HG03280 (cell line): ENCODE data around the gene ADD1.

Experiments
- ATAC-seq: cut with Tn5 transposase; IDR thresholded peaks from one replicate; pipeline ENCODE4 v1.9.1; 2021; ENCODE audit warnings: mild to moderate bottlenecking, moderate library complexity; ENCODE audit not compliant: unreplicated experiment

The ADD1 gene

DNA sequence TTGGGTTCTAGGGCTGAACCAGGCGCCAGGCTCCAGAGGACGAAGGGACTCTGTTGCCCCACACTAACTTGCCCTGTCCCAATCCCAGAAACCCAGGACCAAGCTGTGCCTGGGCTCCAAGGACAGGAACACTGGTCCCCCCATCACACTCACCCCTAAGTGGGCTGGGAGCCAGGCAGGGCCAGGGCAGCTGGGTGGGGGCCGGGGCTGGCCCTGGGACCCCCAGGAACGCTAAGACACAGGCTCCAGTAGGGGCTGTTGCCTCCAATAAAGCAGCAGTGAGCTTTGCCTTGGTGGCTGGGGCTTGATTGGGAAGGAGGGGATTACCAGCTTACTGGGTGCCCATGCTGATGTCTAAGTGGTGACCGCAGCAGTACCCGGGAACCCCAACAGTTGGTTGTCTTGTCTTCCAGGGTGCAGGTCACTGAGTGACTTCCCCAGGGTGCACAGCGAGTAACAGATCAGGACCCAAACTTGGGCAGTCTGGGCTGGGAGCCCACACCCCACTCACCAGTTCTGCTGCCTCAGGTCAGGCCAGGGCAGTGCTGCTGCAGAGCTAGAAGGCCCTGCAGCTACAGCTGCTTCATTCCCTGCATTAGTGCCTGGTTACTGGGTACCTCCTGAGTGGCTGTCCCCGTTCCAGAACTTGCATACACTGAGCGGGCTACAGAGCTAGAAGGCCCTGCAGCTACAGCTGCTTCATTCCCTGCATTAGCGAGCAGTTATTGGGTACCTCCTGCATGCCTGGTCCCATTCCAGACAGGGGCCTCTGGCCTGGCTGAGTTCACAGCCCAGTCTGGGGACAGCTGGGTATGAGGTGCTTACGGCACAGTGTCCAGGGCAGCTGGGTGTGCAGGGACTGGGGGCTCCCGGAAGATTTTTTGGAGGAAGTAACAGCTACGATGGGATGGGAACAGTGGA is 9.4 kb upstream of the ADD1 start:
- no peak for ATAC-seq

DNA sequence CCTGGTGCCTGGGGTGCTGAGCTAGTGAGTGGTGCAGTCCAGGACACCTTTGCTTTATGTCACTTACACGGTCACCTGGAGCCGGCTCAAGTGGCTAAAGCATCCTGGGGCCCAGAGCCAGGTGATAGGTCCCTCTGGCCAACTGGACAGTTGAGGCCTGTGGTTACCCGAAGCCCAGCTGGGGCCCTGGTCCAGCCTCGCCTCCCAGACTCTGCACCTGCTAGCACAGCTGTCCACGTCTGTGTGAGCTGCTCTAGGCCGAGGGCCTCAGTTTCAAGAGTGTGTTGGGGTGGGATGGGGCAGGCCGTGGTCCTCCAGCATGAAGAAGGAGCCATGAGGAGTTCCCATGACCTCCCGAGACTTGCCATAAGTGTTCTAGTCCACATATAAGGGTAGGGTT is 7.7 kb upstream of the ADD1 start:
- no peak for ATAC-seq

DNA sequence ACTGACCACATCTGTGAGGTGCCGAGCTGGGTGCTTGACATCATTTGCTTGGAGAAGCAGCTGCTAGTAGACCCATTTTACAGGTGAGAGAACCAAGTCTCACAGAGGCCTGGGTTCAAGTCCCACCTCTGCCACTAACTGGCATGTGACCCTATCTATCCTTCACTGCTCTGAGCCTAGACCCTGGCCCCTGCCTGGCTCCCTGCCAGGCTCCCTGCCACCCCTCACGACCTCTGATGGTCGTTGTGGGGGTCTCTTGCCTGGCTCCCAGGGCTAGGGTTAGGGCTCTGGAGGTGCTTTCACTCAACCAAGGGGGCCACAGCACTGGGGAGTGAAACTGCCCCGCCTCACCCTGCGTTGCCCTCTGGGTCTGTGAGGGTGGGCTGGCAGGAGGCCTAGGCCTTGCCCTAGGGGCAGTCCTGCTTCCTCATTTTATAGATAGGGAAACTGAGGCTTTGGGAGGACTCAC is 7.2 kb upstream of the ADD1 start:
- ATAC-seq = no peak

DNA sequence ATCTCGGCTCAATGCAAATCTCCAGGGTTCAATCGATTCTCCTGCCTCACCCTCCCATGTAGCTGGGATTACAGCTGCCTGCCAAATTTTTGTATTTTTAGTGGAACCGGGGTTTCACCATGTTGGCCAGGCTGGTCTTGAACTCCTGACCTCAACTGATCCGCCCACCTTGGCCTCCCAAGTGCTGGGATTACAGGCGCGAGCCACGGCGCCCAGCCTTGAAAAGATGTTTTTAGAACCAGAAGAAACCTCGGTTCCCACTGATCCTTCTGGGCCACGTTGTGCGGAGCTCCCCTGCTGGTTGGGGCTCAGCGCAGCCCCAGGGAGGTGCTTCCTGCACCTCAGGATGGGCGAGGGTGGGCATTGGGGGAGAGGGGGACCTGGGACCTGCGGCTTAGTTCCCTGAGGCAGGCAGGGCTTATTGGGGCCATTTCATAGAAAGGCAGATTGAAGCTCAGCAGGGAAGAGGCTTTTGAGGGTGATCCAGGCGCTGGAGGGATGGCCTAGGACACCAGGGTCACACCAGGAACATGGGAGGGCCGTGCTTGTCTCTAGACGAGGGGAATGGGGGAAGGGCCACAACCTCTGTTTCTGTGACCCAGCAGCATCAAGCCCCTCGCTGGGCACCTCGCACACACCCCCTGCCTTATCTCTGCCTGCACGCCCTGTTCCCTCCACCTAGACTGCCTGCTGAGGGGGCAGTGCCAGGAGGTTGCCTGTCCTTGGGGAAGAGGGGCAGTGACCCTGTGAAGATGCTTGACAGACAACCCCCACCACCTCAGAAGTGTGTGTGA is 6.3 kb upstream of the ADD1 start:
- no peak for ATAC-seq

DNA sequence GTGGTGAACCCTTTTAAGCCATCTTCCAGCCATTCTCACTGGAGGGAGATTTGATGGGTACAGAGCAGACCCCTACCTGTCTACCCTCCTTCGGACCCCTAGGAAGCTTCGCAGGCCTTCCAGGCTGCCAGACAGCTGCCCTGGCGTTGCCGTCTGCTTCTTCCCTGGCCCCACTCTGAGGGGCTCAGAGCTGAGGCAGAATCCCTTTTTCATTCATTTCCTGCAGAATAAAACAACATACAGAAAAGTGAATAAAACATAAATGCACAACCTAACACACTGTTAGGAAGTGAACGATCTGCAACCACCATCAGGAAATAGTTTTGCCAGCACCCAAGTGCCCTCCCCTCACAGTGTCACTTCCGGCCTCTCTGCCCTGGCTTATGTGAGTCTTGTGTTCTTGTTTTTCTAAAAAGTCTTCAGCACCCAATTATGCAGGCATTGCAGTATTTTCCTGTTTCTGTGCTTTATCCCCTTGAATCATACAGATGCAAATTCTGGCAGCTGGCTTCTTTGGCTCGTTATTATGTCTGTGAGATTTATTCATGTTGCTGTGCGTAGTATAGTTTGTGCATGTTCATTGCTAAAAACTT is 5.6 kb upstream of the ADD1 start:
- no peak for ATAC-seq

DNA sequence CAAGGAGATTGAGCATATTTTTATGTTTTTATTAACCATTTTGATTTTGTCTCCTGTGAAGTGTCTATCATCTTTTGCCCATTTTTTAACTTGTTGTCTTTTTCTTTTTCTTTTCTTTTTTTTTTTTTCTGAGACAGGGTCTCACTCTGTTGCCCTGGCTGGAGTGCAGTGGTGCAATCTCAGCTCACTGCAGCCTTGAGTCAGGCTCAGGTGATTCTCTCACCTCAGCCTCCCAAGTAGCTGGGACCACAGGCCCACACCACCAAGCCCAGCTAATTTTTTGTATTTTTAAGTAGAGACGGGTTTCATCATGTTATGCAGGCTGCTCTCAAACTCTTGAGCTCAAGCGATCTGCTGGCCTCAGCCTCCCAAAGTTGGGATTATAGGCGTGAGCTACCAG is 4.6 kb upstream of the ADD1 start:
- no peak for ATAC-seq

DNA sequence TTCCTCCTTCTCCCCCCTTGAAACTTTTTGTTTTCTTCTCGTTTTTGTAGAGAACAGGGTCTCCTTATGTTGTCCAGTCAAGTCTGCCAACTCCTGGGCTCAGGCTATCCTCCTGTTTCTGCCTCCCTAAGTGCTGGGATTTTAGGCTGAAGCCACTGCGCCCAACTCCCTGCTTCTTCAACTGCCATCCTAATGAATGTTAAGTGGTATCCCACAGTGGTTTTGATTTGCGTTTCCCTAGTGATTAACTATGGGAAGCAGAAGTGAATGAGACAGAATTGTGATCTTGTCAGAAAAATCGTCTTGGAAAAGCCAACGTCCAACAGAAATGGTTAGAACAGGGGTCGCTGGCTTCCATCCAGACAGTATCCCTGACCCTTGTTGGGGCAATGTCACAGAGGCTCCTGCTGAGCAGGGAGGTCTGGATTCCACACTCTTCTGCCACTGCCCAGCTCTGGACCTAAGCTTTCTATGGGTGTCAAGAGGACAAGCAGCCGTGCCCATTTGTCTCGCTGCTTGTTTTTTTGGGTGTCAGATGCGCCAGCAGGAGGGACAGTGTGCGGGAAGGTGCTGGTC is 869 bp upstream of the ADD1 start:
- ATAC-seq = no peak

DNA sequence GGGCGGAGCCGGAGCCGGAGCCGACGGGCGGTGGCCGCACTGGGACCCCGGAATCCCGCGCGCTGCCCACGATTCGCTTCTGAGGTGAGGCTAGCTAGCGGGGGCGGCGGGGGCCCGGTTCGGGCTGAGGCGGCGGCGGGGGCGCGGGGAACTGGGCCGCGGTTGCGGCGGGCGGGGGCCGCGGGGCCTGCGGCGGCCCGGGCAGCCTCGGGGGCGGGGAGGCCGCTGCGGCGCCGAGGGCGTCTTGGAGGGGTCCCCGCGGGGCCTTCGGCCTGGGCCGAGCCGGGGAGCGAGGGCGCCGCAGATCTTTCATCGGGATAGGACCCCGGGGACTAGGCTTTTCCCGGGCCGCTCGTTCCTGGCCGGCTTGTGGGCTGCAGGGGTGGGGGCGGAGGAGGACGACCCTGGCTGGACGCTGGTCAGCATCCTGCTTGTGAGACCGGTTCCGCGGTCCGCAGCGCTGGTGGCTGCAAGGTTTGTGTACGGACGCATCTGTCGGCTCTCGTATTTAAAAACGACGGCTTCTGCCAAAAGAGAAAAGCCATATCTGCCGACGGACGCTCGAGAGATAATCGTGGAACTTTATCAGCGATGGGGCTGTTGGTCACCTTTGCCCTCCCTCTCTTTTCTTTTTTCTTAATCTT is 419 bp downstream of the ADD1 start:
- peak; percentile 28 for ATAC-seq

DNA sequence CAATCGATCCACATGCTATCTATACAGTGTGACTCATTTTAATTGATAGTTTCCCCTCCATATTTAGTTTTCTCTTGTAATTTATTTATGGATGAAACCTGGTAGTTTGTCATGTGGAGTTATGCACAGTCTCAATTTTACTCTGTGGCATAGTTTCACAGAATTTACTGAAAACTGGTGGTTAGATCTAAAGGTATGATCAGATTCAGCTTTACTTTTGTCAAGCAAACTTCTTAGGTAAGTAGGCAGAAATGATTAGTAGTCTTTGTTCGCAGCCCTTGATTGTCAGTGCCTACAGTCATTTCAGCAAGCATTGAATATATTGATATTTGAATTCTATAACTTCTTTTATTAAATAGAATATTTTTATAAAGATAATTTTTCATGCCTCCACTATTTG is 2.5 kb downstream of the ADD1 start:
- no peak for ATAC-seq

DNA sequence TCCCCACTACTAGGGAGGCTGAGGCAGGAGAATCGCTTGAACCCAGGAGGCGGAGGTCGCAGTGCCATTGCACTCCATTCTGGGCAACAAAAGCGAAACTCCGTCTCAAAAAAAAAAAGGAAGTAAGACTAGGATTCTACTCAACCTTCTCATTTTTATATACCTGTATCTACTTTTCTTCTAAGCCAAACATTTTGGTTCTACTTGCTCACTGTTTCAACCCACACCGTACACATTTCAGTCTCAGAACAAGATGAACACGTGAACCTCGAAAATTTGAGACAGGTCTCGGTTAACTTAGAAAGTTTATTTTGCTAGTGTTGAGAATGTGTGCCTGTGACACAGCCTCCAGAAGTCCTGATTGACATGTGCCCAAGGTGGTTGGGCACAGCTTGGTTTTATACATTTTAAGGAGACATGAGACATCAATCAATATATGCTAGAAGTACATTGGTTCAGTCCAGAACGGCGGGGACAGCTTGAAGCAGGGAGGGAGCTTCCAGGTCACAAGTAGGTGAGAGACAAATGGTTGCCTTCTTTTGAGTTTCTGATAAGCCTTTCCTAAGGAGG is 3.7 kb downstream of the ADD1 start:
- ATAC-seq = no peak

DNA sequence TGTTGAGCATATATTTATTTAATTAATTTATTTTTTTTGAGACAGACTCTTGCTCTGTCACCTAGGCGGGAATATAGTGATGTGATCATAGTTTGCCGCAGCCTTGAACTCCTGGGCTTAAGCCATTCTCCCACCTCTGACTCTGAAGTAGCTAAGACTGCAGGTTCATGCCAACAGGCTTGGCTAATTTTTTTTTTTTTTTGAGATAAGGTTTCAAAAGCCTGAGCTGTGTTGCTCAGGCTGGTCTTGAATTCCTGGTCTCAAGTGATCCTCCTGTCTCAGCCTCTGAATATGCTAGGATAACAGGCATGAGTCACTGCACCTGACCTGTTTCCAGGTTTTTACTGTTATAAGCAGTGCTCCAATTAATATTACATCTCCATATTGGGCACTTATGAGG is 4.8 kb downstream of the ADD1 start:
- ATAC-seq = no peak

DNA sequence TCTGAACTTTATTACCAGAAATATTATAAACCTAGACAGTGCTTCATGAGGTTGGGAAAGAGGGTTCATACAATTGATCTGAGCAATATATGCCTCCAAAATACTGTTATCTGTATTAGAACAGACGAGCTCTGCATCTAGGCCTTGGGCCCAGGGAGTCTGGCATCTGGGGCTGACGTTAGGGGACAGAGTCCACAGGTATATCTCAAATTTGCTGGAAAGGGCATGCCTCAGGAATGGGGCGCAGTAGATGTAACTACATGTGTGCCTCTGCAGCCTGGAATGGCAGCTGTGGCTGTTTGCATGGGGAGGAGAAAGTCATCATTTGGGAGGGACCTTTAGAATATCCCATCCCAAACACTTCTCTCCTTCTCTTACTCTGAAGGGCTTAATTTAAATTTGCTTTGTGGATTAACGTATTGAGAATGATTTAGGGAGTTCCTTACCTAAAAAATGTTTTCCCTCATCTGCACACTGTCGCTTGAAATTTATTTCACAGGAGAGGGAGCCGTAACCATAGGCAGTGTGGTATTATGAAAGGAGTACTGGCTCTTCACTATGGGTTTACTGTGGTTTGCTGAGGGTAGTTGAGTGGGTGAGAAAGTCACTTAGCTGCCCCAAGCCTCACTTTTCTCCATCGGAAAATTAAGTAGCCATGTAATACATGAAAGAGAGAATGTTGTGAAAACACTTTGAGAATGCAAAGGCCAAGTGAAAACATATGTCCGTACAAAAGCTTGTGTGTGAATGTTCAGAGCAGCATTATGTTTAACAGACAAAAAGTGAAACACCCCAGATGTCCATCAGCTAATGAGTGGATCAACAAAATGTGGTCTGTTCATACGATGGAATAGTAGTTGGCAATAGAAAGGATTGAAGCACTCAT is 5.9 kb downstream of the ADD1 start:
- ATAC-seq = no peak

DNA sequence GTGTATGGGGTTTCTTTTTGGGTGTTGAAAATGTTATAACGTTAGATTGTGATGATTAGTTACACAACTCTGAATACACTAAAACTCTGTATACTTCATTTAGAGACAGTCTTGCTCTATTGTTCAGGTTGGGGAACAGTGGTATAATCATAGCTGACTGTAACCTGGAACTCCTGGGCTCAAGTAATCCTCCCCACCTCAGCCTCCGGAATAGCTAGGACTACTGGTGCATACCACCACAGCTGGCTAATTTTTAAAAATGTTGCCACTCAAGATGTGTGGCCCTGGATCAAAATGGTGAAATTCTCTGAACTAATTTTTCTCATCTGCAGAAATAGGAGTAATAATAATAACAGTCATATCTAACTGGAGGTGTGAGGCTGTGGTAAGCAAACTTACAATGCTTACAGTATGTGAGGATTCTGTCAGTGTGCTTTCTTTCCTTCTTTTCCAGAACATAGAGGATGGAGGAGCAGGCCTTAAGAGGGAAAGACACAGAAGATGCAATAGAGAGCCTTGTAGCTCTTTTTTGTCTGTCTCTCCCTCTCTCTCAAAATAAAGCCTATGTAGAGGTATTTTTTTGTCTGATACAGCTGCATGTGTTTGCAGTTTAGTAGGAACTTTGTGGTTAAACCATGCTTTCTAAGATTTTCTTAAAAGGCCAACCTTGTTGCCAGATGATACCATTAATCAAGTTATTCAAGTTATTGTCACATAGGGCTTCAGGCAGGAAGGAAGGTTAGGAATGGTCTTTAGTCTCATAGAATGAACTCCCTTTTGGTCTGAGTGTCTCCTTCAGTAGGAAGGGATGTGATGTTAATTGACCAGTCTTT is 7.5 kb downstream of the ADD1 start:
- no peak for ATAC-seq

DNA sequence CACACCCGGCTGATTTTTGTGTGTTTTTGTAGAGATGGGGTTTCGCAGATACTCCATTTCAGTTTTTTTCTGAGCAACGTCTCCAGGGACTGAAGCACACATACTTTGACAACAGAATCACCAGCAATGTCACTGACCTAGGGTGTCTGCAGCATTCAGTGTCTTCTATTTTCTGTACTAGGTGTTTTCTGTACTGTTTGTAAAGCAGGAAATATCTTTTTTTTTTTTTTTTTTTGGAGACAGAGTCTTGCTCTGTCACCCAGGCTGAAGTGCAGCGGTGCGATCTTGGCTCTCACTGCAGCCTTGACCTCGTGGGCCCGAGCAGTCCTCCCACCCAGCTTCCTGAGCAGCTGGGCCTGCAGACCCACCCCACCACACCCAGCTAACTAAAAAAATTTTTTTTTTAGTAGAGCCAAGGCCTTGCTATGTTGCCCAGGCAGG is 8.9 kb downstream of the ADD1 start:
- ATAC-seq = peak; percentile 51

DNA sequence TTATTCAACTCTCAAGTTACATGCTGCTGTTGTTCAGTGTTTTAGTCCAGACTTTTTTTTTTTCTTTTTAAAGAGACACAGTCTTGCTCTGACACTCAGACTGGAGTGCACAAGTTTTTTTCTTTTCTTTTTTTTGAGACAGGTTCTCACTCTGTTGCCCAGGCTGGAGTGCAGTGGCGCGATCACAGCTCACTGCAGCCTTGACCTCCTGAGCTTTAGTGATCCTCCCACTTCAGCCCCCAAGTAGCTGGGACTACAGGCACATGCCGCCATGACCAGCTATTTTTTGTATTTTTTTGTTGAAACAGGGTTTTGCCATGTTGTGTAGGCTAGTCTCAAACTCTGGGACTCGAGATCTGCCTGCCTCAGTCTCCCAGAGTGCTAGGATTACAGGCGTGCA is 11.9 kb downstream of the ADD1 start:
- ATAC-seq = no peak

DNA sequence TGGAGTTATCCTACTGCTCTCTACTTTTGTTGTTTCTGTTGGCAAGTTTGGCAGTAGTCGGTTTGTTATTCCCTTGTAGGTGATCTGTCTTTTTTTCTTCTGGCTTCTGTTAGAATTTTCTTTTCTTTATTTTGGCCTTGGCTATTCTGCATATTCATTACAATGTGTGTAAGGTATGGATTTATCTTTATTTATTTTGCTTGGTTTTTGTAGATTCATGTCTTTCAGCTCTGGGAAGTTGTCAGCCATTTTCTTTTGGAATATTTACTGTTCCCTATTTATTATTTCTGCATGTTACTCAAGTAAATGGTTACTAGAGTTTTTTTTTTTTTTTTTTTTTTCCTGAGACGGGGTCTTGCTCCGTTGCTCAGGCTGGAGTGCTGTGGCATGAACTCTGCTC is 12.6 kb downstream of the ADD1 start:
- ATAC-seq = no peak

DNA sequence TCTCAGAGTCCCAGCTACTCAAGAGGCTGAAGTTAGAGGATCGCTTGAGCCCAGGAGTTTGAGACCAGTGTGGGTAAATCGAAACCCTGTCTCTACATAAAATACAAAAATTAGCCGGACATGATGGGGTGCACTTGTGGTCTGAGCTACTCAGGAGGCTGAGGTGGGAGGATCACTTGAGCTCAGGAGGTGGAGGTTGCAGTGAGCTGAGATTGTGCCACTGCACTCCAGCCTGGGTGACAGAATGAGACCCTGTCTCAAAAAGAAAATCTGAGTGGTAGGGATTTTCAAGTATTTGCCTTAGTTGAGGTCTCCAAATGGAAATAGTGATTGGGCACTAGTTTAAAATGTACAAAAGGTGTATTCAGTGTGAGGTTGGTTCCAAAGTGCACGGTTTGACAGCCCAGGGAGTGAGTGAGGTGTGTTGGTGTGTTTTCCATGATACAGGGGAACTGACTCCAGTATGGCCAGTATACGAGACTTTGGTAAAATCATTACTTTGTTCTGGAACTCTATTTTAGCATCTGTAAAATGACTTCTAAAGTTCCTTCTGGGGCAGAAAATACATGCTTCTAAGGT is 13.8 kb downstream of the ADD1 start:
- no peak for ATAC-seq
